ENCODE measurements around the gene TESK1.
"Not testable (repeated sequence)": the region's sequence is repeated elsewhere in the genome, so short reads cannot be mapped to it uniquely, and the experiment has no call there.

Gene TESK1

DNA sequence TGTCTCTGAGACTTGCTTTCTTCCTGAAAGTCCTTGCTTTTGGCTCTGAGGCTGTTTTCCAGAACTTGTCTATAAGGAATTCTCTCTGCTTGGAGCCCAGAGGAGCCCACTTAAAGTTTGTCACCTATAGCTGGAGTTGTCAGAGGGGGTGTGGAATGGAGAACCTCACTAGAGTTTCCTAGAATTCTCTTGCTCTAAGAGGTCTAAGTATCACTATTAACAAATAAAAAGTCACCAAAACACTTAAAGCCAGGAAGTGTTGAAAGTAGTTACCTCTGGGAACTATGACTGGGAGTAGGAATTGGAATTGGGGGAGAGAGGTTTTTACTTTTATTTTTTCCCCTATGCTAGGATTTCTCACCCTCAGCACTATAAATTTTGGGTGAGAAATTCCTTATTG, 30.7 kb downstream of the TESK1 start:
- Histone ChIP-seq H3K9ac (ENCODE audit: low read length) (peak overlapping the region; percentile 45), H3K36me3 (ENCODE audit: insufficient read depth, low read length) (peaks cover 9% of the 10 kb centered on the region), H4K20me1 (ENCODE audit: insufficient read depth, low read length) (no peaks in the 10 kb centered on the region), H3K9me2 (ENCODE audit: low read depth, low read length) (no peaks in the 10 kb centered on the region), H3K79me2 (ENCODE audit: insufficient read depth, low read length) (no peaks in the 10 kb centered on the region), H2AFZ (ENCODE audit: low read length) (no peak overlapping the region), H3K27ac (ENCODE audit: low read depth, low read length, poor library complexity, severe bottlenecking) (peak overlapping the region; percentile 93), H3K4me2 (ENCODE audit: low read length) (peak overlapping the region; percentile 48), H3F3A (ENCODE audit: insufficient read depth, low read length) (peaks cover 18% of the 10 kb centered on the region), H3K9me3 (ENCODE audit: low read length) (no peaks in the 10 kb centered on the region), H3K4me3 (ENCODE audit: low read depth, low read length, poor library complexity, severe bottlenecking) (no peak overlapping the region), H3K4me1 (ENCODE audit: insufficient read depth, low read length, severe bottlenecking) (peaks cover 63% of the 10 kb centered on the region), H3K27me3 (ENCODE audit: insufficient read depth, low read length) (no peaks in the 10 kb centered on the region)
- TF ChIP-seq, protein P1, sequence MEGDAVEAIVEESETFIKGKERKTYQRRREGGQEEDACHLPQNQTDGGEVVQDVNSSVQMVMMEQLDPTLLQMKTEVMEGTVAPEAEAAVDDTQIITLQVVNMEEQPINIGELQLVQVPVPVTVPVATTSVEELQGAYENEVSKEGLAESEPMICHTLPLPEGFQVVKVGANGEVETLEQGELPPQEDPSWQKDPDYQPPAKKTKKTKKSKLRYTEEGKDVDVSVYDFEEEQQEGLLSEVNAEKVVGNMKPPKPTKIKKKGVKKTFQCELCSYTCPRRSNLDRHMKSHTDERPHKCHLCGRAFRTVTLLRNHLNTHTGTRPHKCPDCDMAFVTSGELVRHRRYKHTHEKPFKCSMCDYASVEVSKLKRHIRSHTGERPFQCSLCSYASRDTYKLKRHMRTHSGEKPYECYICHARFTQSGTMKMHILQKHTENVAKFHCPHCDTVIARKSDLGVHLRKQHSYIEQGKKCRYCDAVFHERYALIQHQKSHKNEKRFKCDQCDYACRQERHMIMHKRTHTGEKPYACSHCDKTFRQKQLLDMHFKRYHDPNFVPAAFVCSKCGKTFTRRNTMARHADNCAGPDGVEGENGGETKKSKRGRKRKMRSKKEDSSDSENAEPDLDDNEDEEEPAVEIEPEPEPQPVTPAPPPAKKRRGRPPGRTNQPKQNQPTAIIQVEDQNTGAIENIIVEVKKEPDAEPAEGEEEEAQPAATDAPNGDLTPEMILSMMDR (IDR thresholded peaks at IDR 0.05; ENCODE audit: low read length): no peak
- TF ChIP-seq EZH2 (IDR thresholded peaks at IDR 0.05; ENCODE audit: borderline replicate concordance, low read length): no peak

DNA sequence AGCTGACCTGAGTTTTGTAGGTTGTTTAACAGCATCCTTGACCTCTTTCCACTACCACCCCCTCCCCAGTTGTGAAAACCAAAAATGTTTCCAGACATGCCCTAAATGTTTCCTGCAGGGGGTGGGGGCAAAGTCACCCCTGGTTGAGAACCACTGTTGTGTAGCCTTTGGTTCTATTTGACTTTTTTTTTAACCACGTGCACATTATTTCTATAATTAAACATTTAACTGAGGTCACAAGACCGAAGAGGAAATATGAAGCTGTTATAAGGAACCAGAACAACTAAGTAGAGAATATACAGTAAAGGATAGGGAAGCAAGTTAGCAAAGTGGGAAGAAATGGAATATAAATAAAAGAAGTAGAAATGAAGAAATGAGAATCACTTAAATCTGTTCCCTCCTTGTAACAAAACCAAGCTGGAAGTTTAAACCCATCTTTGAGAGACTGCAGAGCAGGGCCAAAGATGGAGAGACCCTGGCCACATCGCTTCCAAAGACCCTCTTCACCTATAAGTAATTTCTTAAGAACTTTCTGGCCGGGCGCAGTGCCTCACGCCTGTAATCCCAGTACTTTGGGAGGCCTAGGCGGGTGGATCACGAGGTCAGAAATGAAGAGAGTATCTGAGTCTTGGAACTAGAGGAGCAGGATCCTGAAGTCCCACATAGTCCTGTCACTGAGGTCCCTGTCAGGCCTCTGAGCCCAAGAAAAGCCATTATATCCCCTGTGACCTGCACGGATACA, 31.2 kb downstream of the TESK1 start:
- H3K79me2 ChIP-seq (ENCODE audit: insufficient read depth, low read length): no peaks in the 10 kb centered on the region
- H2AFZ ChIP-seq (ENCODE audit: low read length): no peak overlapping the region
- H3K27me3 ChIP-seq (ENCODE audit: insufficient read depth, low read length): no peaks in the 10 kb centered on the region
- no peak for TF ChIP-seq EZH2 (IDR thresholded peaks at IDR 0.05; ENCODE audit: borderline replicate concordance, low read length)
- peak overlapping the region; percentile 48 for H3K4me2 ChIP-seq (ENCODE audit: low read length)
- peaks cover 63% of the 10 kb centered on the region for H3K4me1 ChIP-seq (ENCODE audit: insufficient read depth, low read length, severe bottlenecking)
- H3F3A ChIP-seq (ENCODE audit: insufficient read depth, low read length): peaks cover 18% of the 10 kb centered on the region
- no peak overlapping the region for H3K4me3 ChIP-seq (ENCODE audit: low read depth, low read length, poor library complexity, severe bottlenecking)
- H3K9me2 ChIP-seq (ENCODE audit: low read depth, low read length): no peaks in the 10 kb centered on the region
- peak overlapping the region; percentile 93 for H3K27ac ChIP-seq (ENCODE audit: low read depth, low read length, poor library complexity, severe bottlenecking)
- no peaks in the 10 kb centered on the region for H3K9me3 ChIP-seq (ENCODE audit: low read length)
- peaks cover 14% of the 10 kb centered on the region for H3K36me3 ChIP-seq (ENCODE audit: insufficient read depth, low read length)
- H4K20me1 ChIP-seq (ENCODE audit: insufficient read depth, low read length): no peaks in the 10 kb centered on the region
- peak overlapping the region; percentile 59 for H3K9ac ChIP-seq (ENCODE audit: low read length)

DNA sequence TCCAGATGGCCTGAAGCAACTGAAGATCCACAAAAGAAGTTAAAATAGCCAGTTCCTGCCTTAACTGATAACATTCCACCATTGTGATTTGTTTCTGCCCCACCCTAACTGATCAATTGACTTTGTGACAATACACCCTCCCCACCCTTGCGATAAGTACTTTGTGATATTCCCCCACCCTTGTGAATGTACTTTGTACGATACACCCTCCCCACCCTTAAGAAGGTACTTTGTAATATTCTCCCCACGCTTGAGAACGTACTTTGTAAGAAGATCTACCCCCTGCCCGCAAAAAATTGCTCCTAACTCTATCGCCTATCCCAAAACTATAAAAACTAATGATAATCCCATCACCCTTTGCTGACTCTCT, 31.8 kb downstream of the TESK1 start:
- not testable (repeated sequence) for H3K9me3 ChIP-seq (ENCODE audit: low read length); H3K79me2 ChIP-seq (ENCODE audit: insufficient read depth, low read length); H3K4me3 ChIP-seq (ENCODE audit: low read depth, low read length, poor library complexity, severe bottlenecking); H3K9me2 ChIP-seq (ENCODE audit: low read depth, low read length); H4K20me1 ChIP-seq (ENCODE audit: insufficient read depth, low read length); H2AFZ ChIP-seq (ENCODE audit: low read length); H3K27me3 ChIP-seq (ENCODE audit: insufficient read depth, low read length)
- Histone ChIP-seq H3K4me1 (ENCODE audit: insufficient read depth, low read length, severe bottlenecking) (peaks cover 63% of the 10 kb centered on the region), H3K4me2 (ENCODE audit: low read length) (peak overlapping the region; percentile 48; the same call in 1 of the 2 replicates), H3K9ac (ENCODE audit: low read length) (peak overlapping the region; percentile 59), H3K36me3 (ENCODE audit: insufficient read depth, low read length) (peaks cover 16% of the 10 kb centered on the region), H3K27ac (ENCODE audit: low read depth, low read length, poor library complexity, severe bottlenecking) (peak overlapping the region; percentile 93), H3F3A (ENCODE audit: insufficient read depth, low read length) (peaks cover 18% of the 10 kb centered on the region)

DNA sequence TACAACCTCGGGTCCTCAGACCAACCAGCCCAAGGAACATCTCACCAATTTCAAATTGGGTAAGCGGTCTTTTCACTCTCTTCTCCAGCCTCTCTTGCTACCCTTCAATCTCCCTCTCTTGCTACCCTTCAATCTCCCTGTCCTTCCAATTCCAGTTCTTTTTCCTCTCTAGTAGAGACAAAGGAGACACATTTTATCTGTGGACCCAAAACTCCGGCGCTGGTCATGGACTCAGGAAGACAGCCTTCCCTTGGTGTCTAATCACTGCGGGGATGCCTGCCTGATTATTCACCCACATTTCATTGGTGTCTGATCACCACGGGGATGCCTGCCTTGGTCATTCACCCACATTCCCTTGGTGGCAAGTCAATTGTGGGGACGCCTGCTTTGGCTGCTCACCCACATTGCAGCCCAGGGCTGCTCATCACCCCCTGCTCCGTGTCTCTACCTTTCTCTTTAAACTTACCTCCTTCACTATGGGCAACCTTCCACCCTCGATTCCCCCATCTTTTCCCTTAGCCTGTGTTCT, 32.4 kb downstream of the TESK1 start:
- not testable (repeated sequence) for H3K27me3 ChIP-seq (ENCODE audit: insufficient read depth, low read length); H3K4me3 ChIP-seq (ENCODE audit: low read depth, low read length, poor library complexity, severe bottlenecking); H4K20me1 ChIP-seq (ENCODE audit: insufficient read depth, low read length); H3K9me3 ChIP-seq (ENCODE audit: low read length); H3K4me2 ChIP-seq (ENCODE audit: low read length); H2AFZ ChIP-seq (ENCODE audit: low read length); H3K9ac ChIP-seq (ENCODE audit: low read length); H3K79me2 ChIP-seq (ENCODE audit: insufficient read depth, low read length); H3K9me2 ChIP-seq (ENCODE audit: low read depth, low read length)
- peaks cover 16% of the 10 kb centered on the region for H3K36me3 ChIP-seq (ENCODE audit: insufficient read depth, low read length)
- peaks cover 18% of the 10 kb centered on the region for H3F3A ChIP-seq (ENCODE audit: insufficient read depth, low read length)
- peaks cover 63% of the 10 kb centered on the region for H3K4me1 ChIP-seq (ENCODE audit: insufficient read depth, low read length, severe bottlenecking)
- peak overlapping the region; percentile 93 for H3K27ac ChIP-seq (ENCODE audit: low read depth, low read length, poor library complexity, severe bottlenecking)

DNA sequence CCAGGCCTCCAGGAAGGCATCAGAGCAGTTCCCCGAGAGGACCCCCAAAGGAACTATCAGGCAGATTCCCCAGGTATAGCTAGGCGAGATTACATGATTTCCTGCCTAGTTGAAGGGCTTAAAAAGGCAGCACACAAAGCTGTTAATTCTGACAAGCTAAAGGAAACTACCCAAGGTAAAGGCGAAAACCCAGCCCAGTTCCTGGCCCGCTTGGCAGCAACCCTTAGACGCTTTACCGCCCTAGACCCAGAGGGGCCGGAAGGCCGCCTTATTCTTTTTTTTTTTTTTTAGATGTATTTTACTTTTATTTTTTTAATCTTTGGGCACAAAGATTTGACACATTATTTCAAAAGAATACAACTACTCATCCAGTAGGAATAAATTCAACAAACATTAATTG, 33.7 kb downstream of the TESK1 start:
- not testable (repeated sequence) for H3K9me3 ChIP-seq (ENCODE audit: low read length); H3K9me2 ChIP-seq (ENCODE audit: low read depth, low read length); H4K20me1 ChIP-seq (ENCODE audit: insufficient read depth, low read length); H3K4me3 ChIP-seq (ENCODE audit: low read depth, low read length, poor library complexity, severe bottlenecking); H3K79me2 ChIP-seq (ENCODE audit: insufficient read depth, low read length); H3K27me3 ChIP-seq (ENCODE audit: insufficient read depth, low read length); H2AFZ ChIP-seq (ENCODE audit: low read length)
- peak overlapping the region; percentile 49 for H3K9ac ChIP-seq (ENCODE audit: low read length)
- H3K27ac ChIP-seq (ENCODE audit: low read depth, low read length, poor library complexity, severe bottlenecking): peak overlapping the region; percentile 91
- peaks cover 23% of the 10 kb centered on the region for H3K36me3 ChIP-seq (ENCODE audit: insufficient read depth, low read length)
- H3K4me1 ChIP-seq (ENCODE audit: insufficient read depth, low read length, severe bottlenecking): peaks cover 59% of the 10 kb centered on the region
- peaks cover 15% of the 10 kb centered on the region for H3F3A ChIP-seq (ENCODE audit: insufficient read depth, low read length)
- H3K4me2 ChIP-seq (ENCODE audit: low read length): peak overlapping the region; percentile 36

DNA sequence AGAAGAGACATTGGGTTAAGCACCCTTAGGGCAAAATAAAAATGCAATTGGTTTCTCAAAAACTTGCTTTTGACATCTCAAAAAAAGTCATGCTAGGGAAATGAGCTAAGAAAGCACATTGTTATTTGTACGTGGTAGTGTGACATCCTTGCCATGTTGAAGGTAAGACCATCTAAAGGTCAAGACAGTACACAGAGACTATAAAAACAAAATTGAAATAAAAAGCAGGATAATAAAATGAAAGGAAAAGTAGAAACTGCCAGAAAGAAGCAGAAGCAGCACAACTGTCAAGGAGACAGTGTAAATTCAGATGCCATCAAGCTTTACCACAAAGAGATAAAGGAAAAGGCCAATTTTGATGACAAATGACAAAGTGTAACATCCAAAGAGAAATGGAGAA, 34.2 kb downstream of the TESK1 start:
- not testable (repeated sequence) for H3K9me3 ChIP-seq (ENCODE audit: low read length); H3K27me3 ChIP-seq (ENCODE audit: insufficient read depth, low read length); H3K9me2 ChIP-seq (ENCODE audit: low read depth, low read length); H3K4me3 ChIP-seq (ENCODE audit: low read depth, low read length, poor library complexity, severe bottlenecking); H4K20me1 ChIP-seq (ENCODE audit: insufficient read depth, low read length); H2AFZ ChIP-seq (ENCODE audit: low read length); H3K79me2 ChIP-seq (ENCODE audit: insufficient read depth, low read length)
- Histone ChIP-seq H3K9ac (ENCODE audit: low read length) (peak overlapping the region; percentile 49), H3K4me2 (ENCODE audit: low read length) (peak overlapping the region; percentile 36), H3K4me1 (ENCODE audit: insufficient read depth, low read length, severe bottlenecking) (peaks cover 55% of the 10 kb centered on the region), H3K36me3 (ENCODE audit: insufficient read depth, low read length) (peaks cover 24% of the 10 kb centered on the region), H3K27ac (ENCODE audit: low read depth, low read length, poor library complexity, severe bottlenecking) (peak overlapping the region; percentile 91), H3F3A (ENCODE audit: insufficient read depth, low read length) (peaks cover 11% of the 10 kb centered on the region)
